Raji (cell line): ENCODE data around the gene SORCS2.

Experiments
- POLR2A ChIP-seq: IDR thresholded peaks from 2 replicates; pipeline ENCODE4 v1.6.1; 2011; ENCODE audit warnings: low read depth, low read length, control low read depth; ENCODE audit not compliant: insufficient read depth

Gene SORCS2

DNA sequence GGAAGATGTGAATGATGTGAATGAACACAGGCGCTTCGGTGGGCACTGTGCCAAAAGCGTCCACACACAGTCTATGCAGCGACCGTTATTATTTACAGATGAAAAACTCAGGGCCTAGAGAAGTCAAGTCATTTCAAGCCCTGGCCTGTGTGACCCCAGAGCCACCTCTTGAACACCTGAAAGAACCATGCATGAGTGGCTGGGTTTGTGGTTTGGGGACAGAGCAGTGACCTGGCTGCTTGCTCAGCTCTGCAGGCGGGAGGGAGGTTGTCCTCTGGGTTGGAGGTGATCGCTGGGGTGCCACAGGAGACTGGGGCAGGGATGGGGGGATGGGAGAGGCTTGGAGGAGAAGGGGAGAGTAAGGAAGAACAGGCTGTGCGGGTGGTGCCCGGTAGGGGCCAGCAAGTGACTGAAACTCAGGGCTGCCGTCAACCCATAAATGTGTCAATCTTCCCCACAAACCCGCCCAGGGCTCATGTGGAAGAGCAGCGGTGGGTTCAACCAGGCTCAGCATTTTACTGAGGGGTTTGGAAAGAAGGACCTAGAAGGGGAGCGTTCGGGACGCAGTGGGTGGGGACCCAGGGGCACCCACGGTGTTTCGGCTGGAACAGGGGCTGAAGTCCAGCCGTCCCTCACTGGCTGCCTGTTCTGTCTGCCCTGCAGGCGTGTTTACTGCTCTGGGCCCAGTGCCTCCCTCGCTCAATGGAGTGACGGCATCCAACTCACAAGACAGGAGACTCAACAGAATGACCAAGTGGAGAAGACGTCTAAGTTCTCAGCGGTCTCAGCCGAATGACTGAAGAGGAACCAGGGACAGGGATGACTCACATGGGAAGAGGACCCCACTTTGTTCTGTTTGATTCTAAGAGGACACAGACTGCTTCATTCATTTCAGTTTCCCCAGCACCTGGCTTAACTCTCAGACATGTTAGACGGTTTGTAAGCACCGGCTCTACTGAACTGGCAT lies 579.5 kb downstream of the SORCS2 start:
- no peak for TF ChIP-seq POLR2A

DNA sequence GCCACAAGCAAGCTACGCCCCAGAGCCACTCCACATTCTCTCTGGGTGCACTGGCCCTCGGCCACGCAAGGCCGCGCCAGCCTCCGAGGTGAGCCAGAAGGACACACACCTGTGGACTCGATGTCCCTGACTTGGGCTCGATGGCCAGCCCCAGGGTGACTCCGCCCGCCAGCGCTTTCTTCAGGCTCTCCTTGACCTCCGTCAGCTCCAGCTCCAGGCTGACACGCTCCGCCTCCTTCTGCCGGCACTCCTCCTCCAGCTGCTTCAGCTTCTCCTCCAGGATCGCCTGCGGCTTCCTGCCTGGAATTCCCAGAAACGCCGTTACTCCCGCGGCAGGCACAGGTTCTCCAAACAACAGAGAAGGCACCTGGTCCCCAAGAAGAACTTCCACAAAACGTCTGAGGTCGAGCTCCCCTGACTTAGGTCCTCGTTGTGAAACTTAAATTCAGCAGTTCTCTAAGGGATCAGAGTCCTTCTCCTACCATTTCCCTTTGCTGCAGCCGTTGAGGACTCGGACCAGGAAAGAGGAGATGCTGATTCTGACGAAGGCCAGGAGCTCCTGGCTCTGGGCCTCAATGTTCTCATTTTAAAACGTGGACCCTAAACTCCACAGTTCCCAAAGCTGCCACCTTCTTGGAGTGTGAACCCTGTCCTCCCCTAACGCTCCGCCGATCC lies 580.5 kb downstream of the SORCS2 start:
- TF ChIP-seq POLR2A, result no peak

DNA sequence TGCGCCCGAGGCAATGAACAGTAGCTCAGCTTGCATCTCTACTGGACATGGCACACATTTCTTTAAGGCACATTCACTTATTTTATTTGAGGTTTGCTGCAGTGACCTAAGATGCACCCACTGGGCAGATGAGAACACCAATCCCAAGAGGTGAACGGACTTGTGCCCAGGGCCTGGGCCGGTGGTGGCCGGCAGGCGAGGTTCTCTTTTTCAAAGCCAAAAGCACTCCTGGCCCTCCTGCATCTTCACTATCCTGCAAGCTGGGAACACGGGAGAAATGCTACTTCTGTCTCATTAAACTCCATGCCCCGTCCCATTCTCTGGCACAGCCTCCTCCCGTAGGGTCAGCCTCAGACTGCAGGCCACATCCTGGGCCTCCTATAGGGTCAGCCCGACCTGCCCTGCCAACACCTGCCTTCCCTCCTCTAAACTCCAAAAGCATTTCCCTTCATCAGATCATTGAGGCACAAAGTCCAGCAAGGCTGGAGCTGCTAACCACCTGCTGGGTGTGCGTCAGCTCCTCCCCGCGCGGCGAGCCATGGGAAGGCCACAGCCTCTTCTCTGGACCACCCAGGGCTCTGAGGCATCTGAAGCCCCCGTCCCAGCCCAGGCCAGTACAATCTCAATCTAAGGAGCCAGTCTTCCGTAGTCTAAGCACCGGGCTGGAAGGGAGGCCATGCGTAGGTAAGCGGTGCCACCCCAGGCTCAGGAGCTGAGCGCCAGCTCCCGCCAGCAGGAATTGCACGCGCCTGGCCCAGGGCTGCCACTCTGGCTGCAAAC lies 581.3 kb downstream of the SORCS2 start:
- TF ChIP-seq POLR2A, result no peak

DNA sequence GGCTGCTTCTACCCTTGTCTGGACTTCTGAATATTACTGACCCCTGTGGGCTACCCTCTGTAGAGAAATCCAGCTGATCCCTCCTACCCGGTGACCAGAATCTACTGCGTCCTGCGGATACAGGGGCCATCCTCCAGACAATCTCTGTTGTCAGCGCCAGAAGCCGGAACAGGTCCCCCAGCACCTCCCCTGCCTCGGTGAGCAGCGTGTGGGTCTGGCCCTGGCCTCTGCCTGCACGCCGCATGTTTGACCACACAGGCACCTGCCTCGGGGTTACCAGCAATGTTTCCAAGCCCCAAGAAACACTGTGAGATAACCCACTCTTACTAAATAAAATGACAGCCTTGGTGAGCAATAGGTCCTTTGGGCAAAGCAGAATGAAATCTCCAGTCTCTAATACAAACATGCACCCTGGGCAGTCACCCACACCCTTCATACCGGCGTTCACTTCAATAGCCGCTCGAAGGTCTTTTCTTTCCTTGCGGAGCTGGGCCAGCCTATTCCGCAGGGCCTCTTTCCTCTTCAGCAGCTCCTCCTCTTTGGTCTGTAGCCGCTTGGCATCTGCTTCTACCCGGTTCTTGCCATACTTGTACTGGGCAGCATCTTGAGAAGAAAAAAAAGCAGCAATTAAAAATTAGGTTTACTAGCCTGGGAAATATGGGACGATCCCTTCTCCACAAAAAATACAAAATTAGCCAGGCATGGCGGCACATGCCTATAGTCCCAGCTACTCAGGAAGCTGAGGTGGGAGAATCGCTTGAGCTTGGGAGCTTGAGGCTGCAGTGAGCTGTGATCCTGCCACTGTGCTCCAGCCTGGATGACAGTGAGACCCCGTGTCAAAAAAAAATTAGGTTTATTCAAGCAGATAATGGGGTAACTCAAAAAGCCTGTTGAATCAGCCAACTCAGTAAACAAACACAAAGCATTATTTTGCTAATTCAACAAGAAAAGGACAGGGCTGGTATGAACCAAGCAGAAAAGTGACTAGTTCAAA lies 582.3 kb downstream of the SORCS2 start:
- TF ChIP-seq POLR2A, result no peak

DNA sequence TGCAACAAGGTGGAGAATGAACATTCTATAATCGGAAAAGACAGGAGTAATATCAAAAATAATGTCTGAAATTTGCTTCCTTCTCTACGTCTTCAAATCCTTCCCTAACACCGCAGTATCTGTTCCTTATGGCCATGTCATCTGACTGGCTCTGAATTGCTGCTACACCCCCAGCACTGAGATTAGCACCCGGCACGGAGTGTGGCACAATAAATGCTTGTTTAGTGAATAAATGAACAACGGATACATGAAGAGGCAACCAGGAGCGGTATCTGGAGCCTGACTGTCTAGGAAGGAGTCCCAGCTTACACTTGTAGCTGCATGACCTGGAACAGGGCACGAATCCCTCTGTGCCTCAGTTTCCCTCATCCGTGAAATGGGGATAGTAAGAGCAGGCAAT lies 583.1 kb downstream of the SORCS2 start:
- no peak for TF ChIP-seq POLR2A

DNA sequence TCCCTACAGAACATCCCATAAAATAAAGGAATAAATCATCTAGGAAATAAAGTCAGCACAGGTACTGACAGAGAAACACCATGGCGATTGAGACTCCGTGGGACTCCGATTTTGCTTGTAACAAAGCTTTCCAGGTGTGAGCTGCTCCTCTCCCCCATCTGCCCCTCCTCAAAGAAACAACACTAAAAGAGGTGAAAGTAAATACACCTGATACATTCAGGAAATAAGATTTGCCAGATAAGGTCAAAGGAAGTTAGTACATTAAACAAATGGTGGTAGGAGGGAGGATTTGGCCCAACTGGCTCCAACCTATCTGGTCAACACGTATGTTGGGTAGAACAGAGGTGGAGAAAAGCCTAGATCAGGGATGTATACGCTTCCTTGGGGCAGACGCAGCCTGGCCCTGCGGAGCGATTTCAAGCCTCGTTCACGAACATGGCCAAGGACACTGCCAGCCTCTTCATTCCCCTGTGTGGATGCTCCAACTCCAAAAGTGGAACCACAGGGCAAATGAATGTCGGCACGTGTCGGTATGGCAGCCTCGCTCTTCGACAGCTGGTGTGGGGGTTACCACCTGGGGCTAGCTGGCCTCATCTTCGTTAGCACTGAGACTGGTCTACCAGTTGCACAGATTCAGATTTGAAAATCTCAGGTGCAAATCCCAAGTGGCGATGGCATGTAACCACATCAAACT lies 584.8 kb downstream of the SORCS2 start:
- TF ChIP-seq POLR2A, result no peak

DNA sequence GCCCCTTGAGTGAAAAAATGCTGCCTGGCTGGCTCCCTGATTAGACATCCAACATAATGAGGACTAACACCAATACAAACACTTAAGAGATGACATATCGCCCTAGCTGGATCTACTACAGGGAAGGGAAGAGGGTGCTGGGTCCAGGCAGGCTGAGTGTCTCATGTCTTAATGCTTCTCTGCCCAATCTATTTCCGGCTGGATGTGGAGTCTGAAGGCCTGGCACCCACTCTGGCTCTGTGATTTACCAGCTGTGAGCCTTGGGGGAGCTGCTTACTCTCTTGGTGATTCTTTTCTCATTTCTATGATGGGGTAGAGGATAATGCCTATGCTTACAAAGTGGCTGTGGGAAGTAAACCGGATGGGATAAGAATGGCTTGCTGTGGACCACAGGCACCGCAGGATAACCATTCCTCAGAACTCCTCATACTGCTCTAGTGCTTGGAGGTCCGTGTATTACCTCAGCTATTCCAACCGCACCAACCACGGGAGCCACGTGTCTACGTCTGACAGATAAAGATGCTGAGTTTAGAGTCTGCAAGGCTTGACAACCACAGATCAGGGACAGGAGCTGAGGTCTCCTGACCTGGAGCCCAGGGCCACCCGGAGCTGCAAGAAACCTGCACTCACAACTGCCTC lies 585.7 kb downstream of the SORCS2 start:
- TF ChIP-seq POLR2A, result no peak

DNA sequence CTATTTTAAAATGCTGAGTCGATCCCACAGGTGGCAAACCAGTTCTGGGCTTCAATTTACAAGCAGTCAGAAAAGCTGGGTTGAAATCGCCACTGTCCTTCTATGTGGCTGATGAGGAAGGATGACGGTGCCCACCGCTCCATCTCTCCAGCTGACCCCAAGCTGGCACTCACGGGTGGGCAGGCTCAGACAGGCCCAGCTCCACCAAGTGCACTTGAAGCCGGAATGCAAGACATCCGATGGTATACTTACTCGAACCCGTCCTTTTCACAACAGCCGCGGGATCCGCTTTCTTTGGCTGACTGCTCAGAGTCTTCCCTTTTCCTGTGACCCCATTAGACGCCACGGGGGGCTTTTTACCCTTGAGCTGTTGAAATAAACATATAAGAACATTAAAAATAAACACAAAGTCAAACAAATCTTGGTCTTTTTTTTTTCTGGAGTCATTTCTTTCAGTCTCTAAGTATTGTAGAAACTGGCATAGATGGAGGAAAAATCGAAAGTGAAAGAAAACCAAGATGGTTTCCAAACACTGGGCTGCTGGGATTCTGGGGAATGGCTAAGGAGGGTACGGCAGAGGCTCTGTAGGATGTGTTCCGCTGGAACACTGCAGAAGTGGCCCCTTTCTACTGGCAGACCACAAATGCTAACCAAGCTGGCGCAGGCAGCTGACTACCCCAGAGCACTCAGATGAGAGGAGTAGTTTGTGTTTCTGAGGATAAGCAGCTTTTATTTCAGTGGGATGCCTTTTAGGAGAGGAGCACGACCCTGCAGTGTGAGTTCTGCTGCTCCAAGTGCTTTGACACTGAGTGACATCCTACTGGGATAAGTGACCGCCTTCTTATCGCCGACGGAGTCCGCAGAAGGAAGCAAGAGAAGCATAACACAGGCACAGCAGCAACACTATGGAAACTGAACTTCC lies 586.4 kb downstream of the SORCS2 start:
- TF ChIP-seq POLR2A, result no peak

DNA sequence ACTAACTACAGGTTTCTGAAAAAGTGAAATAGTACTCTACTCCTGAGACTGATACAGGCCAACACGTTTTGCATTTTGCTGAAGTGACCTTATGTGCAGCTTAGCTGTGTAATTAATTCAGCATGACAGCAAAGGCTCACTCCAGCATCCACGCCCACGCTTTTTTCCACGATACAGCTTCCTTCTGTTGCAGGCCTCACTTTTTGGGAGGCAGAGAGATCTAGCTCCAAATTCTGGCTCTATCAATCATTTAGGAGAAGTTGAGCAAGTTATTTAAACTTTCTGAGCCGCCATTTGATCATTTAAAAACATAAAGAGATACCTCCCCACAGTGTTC lies 587.1 kb downstream of the SORCS2 start:
- TF ChIP-seq POLR2A, result no peak

DNA sequence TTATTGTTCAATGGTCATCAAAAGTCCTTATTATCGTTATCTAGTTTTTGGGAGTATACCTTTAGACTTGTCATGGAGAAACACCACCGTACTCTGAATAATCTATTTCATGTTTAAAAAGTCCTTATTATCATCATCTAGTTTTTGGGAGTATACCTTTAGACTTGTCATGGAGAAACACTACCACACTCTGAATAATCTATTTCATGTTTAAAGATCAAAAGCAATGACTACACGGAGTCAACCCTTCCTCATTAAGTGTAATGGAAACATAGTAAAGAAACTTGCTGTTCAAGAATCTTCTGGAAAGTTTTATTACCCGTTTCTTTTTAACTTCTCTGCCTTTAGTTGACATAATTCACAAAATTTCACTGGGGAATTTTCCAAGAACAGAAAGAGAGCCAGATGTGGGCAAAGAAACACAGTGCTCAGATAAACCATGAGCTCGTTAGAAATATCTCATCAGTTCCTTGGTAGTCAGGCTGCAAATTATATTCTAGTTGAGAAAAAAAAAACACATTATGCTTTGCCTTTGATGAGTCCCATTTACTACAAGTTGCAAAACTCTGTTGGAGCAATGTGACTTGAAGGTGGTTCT lies 588.5 kb downstream of the SORCS2 start:
- no peak for TF ChIP-seq POLR2A

DNA sequence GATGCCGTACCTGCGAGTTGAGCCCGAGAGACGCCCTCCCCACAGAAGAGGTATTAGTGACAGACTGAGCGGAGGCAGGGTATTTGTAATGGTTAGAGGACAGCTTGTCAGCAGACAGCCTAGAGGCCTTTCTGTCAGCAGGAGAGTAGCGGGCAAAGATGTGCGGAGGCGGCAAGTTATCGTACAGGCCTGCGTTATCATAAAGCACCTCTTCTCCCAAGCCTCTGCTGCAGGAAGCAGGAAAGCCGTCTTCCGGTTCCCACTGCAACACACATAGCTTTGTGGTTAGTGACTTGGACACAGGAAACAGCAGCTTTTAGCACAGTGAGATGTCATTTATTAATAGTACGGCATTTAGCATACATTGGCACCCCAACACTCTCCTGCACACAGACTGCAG lies 589.0 kb downstream of the SORCS2 start:
- TF ChIP-seq POLR2A, result no peak

DNA sequence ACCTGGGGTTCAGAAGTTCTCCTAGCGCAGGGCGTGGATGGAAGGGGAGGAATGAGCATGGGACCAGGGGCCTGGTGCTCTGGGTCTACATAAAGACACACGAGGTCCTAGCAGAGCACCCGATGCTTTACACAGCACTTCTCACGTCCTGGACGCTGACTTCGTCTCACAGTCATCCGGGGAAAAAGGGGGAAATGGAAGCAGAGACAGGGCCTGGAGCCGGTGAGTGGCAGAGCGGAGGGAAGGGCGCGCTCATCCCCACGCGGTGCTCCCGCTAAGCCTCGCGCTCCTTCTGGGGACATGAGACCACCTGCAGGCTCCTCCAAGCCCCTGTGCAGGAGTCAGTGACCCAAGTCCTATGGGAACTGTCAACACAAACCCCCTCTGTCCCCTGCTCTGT lies 589.7 kb downstream of the SORCS2 start:
- TF ChIP-seq POLR2A, result no peak
